GM21529 (cell line): ENCODE data around the gene PIK3R1.

Experiments
- ATAC-seq: cut with Tn5 transposase; IDR thresholded peaks from one replicate; pipeline ENCODE4 v1.9.1; 2021; ENCODE audit not compliant: unreplicated experiment

Gene PIK3R1

DNA sequence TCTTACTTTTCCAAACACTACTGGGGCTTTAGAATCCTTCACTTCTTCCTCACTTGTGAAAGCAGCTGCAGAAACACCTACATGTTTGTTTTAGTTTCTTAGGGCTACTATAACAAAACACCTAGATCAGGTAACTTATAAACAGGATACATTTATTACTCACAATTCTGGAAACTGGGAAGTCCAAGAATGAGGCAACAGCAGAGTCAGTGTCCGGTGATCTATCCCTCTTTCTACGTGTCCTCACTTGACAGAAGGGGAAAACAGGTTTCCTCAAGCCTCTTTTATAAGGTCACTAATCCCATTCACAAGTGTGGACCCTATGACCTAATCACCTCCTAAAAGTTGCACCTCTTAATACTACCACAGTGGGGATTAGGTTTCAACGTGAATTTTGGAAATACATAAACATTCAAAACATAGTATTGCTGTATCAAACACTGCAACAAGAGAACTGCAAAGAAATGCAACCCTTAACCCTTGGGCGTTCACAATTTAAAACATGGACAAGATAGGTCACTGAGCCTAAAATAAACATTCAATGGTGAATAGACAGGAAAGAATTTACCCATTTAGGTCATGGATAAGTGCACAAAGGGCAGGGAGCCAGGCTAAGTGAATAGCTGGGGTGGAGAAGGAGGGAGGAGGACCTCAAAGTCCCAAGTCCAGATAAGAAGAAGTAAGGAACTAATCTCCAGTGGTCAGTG is 104.3 kb downstream of the PIK3R1 start:
- no peak for ATAC-seq

DNA sequence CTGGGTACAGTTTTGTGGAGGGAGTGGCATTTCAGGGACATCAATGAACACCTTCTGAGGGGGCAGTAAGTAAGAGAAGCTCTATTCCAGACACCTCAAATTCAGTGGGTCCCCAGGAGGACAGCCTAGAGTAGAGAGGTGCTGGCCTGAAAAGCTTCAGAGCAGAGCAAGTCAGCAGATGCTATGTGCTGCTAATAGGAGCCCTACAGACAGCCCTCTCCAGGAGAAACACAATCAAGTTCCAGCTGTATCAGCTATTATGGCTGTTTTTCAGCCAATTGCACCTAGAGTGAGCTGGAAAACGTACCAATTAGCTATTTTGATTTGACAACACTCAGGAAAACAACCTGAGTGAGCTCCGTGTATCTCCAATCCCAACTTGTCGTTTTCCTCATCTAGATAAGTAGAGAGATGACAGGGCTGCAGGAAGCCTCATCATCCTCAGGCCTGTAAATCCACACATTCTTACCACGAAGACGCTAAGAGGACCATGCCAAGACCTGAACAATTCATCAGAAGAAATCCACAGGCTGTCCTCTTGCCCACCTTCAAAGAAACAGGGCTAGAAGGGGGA is 104.9 kb downstream of the PIK3R1 start:
- no peak for ATAC-seq

DNA sequence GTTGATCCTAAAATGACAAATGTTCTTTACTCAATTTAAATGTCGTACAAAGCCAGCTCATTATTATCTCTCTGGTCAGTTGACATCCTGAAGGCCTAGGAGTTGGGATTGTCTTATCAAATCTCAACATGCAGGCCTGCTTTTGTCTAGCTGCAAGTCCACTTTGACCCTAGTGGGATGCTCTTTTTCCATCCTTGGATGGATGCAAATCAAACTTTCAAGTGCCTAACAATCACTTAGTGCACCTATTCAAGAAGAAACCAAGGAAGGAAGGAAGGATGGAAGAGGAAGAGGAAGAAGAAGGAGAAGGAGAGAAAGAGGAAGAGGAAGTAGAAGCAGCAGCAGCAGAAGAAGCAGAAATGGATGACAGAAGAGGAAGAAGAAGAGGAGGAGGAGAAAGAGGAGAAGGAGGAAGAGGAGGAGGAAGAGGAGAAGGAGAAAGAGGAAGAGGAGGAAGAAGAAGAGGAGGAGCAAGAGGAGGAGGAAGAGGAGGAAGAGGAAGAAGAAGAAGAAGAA is 109.6 kb downstream of the PIK3R1 start:
- no peak for ATAC-seq

DNA sequence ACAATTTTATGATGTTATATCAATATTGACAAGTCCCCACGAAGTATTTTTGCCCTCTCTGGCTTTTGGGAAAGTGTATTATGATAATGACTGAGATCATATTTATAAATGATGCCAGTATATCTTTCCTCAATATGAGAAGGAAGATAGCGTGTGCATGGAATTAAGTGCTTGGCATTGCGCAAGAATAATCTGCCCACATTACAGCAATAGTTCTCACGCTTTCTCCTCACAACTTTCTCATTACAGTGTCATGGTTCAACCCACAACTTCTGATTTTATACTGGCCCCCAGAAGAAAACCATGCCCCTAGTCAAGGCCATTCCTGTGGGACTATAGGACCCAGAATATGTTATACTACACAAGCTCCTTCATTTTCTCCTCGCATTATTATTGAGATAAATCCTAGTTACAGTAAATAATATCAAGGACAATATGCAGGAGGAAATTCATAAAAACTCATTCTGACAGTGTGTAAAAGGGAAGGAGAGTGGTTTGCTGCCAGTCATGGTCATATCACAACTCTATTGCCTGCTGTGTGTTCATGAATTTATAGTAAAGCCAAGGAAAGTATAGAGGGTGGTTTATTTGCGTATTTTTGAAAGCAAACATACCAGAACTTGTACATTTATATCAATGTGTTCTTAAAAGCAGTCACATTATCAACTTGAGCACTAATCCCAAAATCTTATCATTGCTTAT is 114.1 kb downstream of the PIK3R1 start:
- ATAC-seq: no peak

DNA sequence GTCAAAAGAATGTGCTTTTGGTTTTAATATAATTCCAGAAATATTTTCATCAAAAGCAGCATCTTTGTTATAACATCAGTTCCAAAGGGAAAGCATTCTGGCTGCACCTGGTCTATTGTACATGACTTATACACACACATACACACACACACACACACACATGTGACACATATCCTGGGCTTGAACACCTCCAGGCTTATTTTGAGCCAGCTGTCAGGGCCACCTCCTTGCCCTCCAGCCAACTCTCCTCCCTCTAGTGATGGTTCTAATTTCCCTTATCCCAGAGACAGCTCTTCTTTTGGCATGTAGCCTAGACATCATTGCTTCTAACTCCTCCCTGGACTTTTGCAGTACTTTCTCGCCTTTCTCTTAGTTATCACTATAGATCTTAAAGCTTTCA is 115.0 kb downstream of the PIK3R1 start:
- ATAC-seq: no peak

DNA sequence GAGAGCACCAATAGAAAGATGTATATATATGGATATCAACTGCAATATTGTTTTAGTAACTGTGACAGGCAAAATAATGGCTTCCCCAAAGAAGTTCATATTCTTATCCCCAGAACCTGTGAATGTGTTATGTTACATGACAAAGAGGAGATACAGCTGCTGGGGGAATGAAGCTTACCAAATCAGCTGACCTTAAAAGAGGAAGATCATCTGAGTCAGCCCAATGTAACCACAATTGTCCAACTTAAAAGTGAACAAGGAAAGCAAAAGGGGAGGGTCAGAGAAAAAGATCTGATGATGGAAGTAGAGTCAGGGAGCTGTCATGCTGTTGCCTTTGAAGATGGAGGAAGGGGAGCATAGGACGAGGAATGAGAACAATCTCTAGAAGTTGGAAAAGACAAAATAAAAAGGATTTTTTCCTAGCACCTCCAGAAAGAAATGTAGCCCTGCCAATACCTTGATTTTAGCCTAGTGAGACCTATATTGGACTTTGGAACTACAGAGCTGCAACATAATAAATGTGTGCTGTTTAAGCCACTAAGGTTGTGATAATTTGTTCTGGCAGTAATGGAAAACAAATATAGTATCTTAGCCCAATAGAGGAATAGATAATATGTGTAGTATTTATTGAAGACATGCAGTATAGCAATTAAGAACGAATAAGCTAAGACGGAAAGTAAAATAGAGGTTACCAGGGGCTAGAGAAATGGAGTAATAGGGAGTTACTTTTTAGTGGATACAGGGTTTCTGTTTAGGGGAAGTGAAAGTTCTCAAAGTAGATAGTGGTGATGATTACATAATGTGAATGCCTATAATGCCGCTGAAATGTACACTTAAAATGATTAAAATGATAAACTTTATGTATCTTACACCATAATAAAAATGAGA is 115.9 kb downstream of the PIK3R1 start:
- ATAC-seq: peak; percentile 88

DNA sequence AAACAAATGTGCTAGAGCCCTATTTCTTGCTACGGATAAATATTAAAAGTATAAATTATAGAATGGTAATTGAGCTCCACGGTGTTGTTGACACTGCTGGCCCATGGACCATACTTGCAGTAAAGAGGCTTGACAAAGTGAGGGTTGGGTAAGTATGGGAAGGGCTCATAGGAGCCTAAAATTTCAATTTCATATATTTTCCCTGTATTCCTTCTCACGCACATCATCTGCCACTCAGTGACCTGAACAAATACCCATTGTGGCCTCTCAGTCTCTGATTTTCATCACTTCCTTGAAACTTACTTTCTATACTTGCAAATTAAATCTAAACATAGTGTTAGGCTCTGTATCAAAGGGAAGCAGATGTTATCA is 116.5 kb downstream of the PIK3R1 start:
- peak; percentile 9 for ATAC-seq

DNA sequence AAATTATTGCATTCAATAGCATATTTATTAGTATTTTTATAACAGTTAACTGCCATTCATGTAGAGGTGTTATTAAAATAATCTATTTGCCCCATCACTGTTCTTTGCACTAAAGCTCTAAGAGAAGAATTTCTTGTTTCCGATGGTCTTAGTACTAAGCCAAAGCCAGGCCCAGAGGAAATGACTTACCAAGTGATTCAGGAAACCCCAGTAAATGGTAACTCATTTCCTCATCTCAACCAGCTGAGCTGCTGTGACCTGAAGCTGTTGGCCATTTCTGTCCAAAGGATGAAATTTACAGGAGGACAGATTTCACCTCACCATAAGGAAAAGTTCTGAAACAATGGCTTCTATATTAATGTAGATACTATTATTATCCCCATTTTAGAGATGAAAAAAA is 117.0 kb downstream of the PIK3R1 start:
- ATAC-seq: no peak

DNA sequence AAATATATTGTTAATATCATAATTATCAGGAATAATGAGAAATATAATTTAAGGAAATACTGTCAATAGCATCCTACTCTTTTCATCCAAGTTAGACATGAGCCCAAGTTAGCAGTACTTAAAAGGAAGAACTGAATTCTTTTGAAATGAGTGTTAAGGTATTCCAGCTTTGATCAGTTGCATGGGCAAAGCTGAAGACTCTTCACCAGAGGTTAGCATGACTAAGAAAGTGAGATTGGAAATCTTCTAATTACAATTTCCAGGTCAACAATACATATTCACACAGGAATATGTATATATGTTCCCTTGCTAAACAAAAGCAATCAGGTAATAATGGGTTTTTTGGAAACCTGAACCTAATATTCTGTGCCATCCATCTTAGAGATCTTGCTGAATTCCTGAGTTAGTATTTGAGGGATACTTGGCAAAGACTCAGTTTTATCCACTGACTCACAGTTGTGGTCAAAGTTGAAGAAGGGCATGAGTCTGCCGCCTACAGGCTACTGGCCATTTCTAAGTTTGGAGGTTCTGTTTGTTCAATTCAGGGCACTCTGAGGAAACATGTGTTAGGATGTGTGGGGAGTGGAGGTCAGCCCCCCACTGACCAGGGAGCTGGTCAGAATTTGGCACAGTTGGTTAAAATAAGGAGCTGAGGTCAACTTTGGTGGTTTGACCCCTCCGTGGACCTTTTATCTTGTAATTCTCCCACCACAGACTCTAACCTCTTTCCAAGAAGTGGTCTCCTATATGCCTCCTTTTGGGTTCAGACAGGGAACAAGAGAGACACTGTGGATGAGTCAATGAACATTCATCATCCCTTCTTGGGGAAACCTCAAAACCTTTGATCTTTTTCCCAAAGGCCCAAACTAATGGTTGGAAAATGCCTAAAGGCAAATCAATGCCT is 118.3 kb downstream of the PIK3R1 start:
- no peak for ATAC-seq

DNA sequence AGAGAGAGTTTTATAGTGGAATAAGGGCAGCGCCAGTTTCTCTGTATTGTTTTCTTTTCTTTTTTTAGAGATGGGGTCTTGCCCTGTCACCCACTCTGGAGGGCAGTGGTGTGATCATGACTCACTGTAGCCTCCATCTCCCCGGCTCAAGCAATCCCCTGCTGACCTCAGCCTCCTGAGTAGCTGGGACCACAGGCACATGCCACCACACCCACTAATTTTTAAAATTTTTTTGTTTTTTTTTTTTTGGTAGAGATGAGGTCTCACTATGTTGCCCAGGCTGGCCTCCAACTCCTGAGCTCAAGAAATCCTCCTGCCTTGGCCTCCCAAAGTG is 119.0 kb downstream of the PIK3R1 start:
- no peak for ATAC-seq

DNA sequence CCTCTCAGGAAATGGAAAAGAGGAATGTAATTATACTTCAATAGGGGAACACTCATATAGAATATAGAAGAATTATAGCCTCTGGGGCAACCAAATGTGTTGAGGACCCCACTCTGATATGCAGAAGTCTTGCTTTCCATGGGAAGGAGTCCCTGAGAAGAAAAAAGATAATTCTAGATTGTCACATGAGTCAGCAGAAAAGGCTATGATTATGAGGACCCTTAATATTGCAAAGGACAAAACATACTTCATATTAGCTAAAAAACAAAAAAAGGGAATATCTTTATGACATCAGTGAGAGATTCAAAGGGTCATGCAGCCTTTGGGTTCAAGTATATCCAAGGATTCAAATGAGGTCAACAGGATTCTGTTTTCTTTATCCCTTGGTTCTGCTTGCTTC is 119.5 kb downstream of the PIK3R1 start:
- ATAC-seq: no peak

DNA sequence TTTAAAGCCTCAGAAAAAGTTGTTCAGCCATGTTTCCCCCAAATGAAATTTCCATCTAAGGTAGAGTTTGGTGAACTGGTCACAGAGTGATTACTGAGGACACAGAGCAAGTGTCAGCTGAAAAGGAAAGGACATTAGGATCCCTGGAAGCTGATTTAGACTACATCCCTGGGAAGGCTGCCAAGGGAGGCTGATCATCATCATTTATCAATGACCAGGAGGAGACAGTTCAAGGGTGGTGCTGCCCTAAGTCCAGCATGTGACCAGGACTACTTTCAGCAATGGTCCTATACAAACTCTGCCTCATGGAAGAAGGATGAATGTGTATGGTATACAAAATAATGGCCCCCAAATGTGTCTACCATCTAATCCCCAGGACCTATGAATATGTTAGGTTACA is 120.6 kb downstream of the PIK3R1 start:
- ATAC-seq: no peak

DNA sequence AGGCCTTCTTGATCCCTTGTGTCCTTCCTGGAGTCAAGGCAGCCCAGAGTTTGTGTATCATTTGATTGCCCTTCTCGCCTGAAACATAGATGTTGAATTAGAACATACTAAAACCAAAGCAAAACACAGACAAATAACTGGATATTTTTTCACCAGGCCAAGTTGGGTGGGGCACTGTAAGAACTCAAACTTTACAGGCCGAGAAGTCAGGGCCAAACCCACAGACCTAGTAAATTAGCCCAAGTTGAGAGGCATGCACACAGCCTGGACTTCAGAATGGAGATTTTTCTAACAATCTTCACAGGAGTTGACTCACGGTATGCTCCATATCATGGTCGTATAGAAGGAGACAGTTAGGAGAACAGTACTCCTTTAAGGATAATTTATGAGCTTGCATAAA is 121.7 kb downstream of the PIK3R1 start:
- no peak for ATAC-seq

DNA sequence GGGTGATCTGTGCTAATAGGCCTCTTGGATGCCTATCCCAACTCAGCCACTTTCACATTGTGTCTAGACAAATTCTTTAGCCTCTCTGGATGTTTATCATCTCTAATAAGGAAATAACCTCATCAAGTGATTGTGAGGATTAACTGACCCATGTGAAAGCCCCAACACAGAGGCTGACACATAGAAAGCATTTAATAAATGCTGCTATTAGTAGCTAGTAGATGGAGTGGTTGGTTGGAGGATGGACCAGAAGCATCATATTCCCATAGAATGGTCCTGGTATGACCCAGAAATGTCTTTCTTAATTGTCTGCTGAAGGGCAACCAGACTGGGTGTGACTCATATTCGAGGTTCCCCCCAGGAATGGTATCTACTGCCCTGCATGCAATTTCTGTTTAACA is 124.4 kb downstream of the PIK3R1 start:
- no peak for ATAC-seq

DNA sequence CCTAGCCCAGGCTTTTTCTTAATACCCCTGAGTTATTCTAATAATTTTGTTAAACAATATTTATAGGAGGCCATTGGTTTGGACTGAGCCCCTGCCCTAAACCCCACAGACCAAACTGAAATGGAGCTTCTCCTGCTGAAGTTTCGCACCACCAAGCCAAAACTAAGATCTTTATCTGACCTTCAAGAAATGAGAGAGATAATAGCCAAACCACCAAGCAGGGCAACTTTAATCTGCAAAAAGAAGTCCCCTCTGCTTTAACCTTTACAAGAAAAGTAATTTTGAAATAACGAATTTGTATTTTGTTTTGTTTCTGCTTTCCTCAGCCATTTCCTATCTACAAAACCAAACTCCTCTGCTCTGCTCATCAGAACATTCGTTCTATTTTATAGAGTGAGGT is 125.5 kb downstream of the PIK3R1 start:
- no peak for ATAC-seq

DNA sequence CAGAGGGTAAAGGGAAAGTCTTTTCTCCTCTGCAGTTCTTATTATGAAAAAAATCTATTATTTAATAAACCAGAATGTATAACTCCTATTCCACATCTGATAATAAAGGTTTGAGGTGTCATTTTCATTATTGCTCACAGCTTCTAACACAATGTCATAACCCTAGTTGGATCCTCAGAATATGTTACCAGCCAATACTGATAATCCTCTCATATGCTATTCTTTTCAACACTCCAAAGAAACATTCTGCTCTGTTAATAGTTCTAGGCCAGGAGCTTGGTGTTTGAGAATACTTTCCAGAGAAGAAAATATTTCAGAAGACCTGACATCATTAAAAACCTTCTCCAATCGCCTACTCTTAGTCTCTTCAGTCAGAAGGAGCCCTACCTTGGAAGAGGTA is 127.1 kb downstream of the PIK3R1 start:
- no peak for ATAC-seq

DNA sequence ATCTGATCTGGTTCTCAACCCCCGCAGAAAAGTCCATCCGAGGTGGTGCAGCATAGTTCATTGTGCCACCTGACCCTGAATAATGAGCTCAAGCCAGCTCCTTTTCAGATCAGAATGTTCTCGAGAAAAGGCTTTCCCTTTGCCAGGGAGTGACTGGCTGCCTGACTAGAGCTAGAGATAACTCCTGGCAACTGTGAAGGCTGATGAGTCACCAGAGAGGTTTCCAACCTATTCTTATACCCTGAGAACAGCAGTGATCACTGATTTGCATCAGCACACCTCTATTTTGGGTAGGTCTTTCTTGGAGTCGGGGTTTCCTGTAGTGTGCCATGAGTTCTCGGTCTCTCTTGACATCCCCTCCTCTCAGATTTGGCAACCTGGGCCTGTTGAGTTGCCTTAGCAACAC is 127.9 kb downstream of the PIK3R1 start:
- peak; percentile 77 for ATAC-seq

DNA sequence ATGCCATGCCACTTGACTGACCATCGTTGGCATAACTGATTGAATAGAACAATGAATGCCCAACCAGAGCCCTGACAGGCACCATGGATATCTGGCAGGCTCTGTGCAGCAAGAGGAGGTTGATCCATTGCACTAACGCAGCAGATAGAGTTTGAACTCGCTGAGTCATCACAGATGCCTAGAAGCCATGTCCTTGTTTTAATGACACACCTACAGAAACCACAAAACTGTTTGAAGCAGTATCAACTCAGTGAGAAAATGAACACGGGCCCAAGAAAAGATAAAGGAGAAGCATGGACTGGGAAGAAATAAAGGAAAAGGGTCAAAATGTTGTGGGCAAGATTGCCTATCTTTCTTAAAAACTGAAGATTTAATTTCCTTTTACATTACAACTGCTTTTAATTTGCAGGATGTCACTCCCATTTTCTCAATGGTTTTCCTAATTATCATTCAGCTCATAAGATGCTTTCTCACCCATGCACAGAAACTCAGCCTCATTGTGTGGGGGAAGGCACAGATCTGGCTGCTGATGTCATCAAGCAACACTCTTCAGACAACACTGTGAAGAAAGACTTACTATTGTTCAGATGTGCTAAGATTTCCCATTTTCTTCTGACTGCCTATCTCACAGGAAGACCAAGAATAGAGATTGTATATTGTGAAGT is 129.0 kb downstream of the PIK3R1 start:
- no peak for ATAC-seq

DNA sequence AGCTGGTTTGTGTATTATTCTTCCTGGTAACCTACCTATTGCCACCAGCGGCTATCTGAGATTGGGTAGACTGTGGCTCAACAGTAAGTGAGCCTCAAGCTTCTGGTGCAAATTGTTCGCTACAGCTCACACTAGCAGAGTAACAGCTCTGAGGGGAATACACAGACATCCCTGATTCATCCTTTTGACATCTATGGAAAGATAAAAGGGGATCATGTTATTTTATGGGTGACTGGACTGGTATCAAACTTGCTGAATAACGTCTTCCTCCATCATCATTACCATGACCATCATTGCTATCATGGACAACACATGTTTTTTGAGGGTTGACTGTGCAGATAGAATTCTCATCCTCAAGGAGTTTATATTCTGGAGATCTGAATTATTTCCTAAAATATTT is 129.6 kb downstream of the PIK3R1 start:
- no peak for ATAC-seq

DNA sequence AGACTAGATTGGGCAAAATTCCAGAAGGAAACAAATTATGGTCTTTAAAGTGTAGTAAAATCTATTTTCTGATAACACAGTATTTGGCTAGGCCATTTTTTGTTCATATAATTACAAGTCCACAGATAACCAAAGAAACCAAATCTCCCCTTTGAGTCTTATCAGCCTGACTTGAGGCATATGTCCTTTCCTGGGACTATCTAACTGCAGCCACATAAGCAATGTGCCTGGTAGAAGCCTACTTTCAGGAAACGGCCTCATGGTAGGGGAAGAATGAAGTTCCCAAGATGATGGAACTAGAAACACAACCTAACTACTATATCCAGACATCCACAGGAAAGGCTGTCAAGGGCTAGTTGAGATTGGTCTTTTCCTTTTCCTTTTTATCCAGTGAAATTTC is 130.0 kb downstream of the PIK3R1 start:
- no peak for ATAC-seq
